Activated CD4-positive, alpha-beta T cell treated with anti-CD3 and anti-CD28 coated beads for 1 hour (primary cell): Measurements from ENCODE around the gene NHLRC4.
A peak's percentile ranks its signal among the peaks of the same experiment; 100 is the strongest.

ENCODE experiments used
- DNase-seq: peaks from one replicate; pipeline ENCODE4 v3.0.0-alpha.2; 2020

The NHLRC4 gene

GRCh38 chr16:606656-607307 is 40.0 kb downstream of the NHLRC4 start:
- DNase-seq = no peak

GRCh38 chr16:608019-608418 is 41.2 kb downstream of the NHLRC4 start:
- DNase-seq = no peak

- DNase-seq = no peak
Measured at GRCh38 chr16:609316-609715, 42.5 kb downstream of the NHLRC4 start.

- DNase-seq = no peak
Measured at GRCh38 chr16:609984-610383, 43.2 kb downstream of the NHLRC4 start.

GRCh38 chr16:610513-611381 is 43.9 kb downstream of the NHLRC4 start:
- peak; percentile 34 for DNase-seq

- no peak for DNase-seq
Measured at GRCh38 chr16:615122-615521, 48.3 kb downstream of the NHLRC4 start.

GRCh38 chr16:616733-617586 is 50.2 kb downstream of the NHLRC4 start:
- DNase-seq = no peak

- DNase-seq = no peak
Measured at GRCh38 chr16:617855-618254, 51.0 kb downstream of the NHLRC4 start.
